ENCODE results near the gene CEACAM20.
"Not testable (repeated sequence)": the region's sequence is repeated elsewhere in the genome, so short reads cannot be mapped to it uniquely, and the experiment has no call there.

CEACAM20 gene

DNA sequence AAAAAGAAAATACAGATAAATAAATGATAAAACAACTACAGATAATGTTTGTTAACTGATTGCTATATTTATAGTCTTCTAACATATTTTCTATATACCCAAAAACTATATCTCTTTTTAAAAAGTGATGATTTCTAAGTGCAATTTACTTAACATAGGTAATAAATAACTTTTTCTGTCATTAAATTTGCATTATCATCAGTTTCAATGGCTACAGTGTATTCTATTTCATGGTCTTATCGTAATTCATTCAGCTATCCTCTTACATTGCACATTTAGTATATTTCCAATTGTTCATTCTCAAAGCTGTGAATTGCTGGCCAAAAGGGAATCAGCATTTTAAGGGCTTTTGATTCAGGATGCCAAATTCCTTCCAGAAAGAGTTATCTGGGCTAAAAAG, 32.8 kb downstream of the CEACAM20 start:
- no peak for DNase-seq (ENCODE audit: low read depth, low spot score)

DNA sequence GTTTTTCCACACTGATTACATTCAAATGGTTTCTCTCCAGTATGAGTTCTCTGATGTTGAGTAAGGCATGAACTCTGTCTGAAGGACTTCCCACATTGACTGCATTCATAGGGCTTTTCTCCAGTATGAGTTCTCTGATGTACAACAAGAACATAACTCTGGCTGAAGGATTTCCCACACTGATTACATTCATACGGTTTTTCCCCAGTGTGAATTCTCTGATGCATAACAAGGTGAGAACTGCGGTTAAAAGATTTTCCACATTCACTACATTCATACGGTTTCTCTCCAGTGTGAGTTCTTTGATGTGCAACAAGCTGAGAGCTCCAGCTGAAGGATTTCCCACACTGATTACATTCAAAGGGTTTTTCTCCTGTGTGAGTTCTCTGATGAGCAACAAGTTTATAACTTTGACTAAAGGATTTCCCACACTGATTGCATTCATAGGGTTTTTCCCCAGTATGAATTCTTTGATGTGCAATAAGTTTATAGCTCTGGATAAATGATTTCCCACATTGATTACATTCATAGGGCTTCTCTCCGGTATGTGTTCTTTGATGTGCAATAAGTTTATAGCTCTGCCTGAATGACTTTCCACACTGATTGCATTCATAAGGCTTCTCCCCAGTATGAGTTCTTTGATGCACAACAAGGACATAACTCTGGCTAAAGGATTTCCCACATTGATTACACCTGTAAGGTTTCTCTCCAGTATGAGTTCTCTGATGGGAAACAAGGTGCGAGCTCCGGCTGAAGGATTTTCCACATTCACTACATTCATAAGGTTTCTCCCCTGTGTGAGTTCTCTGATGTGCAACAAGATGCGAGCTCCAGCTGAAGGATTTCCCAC, 52.7 kb downstream of the CEACAM20 start:
- no peak for DNase-seq (ENCODE audit: low read depth, low spot score)

DNA sequence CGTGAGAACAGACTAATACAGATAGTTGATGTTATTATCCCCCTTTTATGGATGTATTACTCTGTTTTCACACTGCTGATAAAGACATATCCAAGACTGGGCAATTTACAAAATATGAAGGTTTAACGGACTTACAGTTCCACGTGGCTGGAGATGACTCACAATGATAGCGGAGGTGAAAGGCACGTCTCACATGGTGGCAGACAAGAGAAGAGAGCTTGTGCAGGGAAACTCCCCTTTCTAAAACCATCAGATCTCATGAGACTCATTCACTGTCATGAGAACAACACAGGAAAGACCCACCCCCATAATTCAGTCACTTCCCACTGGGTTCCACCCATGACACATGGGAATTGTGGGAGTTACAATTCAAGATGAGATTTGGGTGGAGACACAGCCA, 60.7 kb downstream of the CEACAM20 start:
- DNase-seq (ENCODE audit: low read depth, low spot score): not testable (repeated sequence)

DNA sequence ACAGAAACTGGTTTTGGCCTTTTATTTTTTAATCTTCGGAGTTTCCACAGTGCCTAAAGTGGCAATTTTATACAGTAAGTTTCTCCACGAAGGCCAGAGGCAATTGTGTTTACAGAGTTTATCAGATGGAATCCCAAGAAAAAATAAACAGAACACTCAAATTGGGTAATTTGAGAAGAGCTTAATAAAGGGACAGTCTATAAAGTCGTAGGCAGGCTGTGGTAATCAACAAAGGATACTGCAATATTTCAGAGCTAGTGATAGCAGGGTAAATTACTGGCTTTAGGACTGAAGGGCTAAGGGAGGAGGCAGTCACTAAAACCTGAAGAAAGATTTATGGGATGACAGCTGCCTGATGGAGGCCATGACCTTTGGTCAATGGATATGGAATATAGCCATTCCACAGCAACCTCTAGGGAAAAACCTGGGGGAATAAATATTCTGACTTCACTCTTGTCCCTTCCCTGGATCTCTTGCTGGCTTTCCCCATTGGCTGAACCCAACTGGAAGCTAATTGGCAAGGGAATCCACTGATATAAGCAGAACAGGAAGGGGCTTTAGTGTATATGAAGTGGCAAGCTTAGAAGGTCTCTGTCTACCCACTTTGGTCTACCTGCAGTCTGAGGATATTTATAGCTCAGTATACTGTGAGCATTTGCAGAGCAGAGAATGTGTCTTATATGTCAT, 66.7 kb downstream of the CEACAM20 start:
- DNase-seq (ENCODE audit: low read depth, low spot score): not testable (repeated sequence)
